HG02763 (cell line): Measurements from ENCODE around the gene KCTD20.
"Not testable (repeated sequence)": the region's sequence is repeated elsewhere in the genome, so short reads cannot be mapped to it uniquely, and the experiment has no call there.

Experiments used
- ATAC-seq: cut with Tn5 transposase; IDR thresholded peaks from one replicate; pipeline ENCODE4 v1.9.1; 2021; ENCODE audit warnings: mild to moderate bottlenecking, moderate library complexity; ENCODE audit not compliant: unreplicated experiment

KCTD20 gene

DNA sequence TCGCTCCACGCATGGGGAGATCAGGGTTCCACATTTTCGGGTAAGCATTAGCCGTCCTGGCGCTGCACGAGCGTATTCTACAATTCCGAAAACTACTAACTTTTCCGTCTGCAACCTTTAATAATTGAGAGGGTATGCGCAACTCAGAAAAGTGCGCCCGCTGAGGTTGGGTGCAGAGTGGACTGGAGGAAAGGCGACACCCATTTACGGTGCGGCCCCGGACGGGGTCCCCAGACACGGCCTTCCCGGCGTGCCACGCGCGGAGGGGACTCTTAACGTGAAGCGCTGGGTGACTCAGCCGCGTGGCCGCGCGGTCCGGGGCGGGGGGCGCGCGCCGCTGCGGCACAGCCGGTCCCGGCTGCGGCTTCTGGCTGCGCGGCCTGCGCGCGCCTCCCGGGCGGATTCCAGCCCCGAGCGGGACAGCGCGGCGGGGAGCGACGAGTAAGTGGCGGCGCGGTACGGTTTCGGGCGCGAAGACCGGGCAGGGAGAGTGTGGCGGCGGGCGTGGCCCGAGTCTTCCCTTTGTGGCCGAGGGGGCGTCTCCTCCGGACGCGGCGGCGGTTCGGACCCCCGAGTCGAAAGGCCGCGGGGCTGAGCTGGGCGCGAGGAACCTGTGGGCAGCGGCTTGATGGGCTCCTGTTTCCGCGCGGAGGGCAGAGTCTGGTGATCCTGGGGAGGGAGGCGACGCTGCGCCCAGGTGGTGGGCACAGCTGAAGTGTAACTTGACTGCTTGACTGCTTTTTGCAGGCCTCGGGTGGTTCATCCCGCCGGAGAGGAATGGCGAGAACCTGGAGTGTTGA is at the start of gene KCTD20, which contains the start of gene PXT1:
Gene KCTD20, plus strand, starts transcription at position 330 of the 800 bp plus-strand sequence. CDS start 27,098 bp downstream, outside the sequence.
Gene PXT1, minus strand, starts transcription at position 184 of the 800 bp plus-strand sequence. CDS start 16,772 bp downstream, outside the sequence.
- peak; percentile 78 for ATAC-seq

DNA sequence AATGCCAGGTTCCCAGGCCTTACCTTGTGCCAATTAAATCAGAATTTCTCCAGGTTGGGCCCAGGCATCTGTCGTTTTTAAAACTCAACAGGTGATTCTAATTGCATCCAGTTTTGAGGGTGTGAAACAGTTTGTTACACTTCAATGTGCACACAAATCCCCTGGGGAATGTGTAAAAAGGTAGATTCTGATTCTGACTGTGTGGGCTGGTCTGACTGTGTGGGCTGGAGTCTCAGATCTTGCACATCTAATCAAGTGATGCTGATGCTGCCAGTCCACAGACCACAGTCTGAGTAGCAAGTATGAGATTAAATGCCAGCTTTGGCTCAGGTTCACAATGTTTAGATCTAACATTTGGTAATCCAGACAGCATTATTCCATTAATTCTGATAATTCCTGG is 42.8 kb upstream of the KCTD20 start:
- ATAC-seq: no peak

DNA sequence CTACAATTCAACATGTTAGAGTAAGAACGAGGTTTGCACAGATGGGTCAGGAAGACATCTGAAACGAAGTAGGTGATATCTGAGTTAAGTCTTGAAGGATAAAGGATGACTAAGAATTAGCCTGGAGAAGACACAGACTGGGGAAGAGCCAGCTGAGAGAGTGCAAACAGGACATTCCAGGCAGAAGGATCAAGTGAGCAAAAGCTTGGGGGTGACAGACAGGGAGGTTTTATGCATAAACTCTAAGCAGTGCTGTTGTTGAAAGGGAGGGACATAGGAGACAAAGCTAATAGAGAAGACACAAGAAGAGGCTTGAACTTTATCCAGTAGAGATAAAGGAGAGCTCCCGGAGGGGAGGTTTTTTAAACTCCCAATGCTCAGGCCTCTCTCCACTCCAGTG is 40.3 kb upstream of the KCTD20 start:
- no peak for ATAC-seq

DNA sequence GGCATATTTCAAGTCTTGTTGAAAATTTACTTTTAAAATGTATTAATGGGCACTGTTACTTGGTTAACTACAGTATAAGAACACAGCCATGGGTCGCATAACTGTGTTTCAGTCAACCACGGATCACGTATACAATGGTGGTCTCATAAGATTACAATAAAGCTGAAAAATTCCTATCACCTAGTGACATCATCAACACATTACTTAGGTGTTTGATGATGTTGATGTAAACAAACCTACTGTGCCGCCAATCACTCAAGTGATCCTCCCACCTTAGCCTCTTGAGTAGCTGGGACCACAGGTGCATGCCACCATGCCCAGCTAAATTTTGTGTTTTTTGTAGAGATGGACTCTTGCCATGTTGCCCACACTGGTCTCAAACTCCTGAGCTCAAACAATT is 38.6 kb upstream of the KCTD20 start:
- no peak for ATAC-seq

DNA sequence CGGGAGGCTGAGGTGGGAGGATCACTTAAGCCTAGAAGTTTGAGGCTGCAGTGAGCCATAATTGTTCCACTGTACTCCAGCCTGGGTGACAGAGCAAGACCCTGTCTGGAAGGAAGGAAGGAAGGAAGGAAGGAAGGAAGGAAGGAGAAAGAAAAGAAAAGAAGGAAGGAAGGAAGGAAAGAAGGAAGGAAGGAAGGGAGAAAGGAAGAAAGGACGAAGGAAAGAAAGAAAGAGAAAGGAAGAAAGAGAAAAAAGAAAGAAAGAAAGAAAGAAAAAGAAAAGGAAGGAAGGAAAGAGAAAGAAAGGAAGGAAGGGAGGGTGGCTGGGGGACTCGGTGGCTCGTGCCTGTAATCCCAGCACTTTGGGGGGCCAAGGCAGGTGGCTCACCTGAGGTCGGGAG is 33.1 kb upstream of the KCTD20 start:
- ATAC-seq: not testable (repeated sequence)

DNA sequence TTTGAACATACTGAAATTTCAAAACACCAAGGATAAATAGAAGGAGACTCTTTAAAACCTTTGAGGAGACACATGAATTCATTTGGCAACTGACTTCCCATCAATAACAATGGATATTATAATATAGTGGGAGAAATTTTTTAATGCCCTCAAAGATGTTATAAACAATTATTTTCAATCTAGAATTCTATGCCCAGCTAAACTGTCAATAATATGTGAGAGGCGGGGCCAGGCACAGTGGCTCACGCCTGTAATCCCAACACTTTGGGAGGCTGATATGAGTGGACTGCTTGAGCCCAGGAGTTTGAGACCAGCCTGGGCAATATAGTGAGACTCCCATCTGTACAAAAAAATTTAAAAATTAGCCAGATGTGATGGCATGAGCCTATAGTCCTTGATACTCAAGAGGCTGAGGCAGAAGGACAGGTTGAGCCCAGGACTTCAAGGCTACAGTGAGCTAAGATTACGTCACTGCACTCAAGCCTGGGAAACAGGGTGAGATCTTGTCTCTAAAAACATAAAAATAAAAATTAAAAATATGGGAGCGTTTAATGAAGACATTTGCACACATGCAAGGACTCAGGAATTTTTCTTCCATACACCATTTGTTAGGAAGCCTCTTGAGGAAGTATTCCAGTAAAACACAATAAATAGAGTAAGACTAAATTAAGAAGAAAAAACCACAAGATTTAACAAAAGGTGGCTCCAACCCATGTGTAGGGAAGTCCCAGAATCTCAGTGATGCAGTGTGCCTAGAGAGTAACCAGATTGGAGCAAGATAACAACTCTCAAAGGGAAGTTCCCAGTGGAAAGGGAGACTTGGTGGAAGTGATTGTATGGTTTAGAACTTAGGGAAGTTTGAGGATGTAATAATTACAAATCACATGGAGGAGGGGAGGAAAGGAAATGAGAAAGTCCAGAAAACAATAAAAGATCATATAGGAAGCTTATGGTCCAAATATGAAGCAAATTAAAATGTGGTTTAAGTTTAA is 29.0 kb upstream of the KCTD20 start:
- no peak for ATAC-seq

DNA sequence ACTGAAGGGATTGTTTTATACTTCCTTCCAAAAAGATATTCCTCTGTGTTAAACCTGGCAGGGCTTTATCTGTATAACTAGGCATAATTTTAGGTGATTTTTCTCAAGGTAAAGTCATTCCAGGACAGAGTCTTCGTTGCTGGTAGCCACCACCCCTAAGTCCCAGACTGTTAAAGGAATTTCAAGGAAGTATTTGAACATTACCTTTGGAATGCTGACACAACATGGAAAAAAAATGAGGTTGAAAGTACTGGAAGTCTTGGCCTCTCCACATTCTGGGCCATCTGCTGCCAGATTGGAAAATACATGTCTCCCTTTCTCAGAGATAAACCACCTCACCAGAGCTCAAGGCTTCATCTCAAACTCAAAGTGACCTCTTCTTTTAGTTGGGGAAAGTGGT is 28.3 kb upstream of the KCTD20 start:
- no peak for ATAC-seq

DNA sequence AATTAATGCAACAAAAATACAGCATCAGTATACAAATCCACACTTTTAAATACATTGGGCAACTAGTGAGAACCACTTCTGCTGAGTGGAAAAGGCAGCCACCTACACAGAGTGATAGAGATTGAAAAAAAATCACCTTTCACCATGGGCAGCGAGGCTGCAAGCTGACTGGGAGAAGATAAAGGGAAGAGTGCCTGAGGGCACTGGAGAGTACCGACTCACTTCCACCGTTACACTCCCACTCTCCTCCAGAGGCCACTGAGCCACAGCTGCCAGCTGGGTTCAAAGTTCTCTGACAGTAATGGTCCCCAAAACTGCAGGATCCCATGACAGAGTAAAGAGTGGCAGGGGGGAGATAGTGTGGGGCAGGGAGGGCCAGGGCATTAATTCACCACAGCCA is 24.2 kb upstream of the KCTD20 start:
- ATAC-seq: no peak

DNA sequence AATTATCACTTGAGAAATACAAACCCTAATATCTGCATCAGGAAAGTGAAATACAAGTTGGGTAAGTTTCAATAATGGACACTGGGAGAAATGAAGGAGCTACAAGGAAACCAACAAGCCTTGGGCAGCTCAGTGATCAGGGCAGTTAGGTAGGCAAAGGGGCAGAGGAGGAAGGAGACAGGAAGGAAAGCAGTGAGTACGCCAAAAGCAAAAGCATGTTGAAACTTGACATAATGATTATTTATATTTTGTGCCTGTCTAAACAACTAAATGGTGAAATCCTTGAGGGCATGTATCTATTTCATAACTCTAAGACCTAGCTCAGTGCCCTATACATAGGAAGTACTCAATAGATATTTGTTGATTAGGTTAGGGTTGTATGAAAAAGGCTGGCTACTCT is 23.5 kb upstream of the KCTD20 start:
- ATAC-seq: no peak

DNA sequence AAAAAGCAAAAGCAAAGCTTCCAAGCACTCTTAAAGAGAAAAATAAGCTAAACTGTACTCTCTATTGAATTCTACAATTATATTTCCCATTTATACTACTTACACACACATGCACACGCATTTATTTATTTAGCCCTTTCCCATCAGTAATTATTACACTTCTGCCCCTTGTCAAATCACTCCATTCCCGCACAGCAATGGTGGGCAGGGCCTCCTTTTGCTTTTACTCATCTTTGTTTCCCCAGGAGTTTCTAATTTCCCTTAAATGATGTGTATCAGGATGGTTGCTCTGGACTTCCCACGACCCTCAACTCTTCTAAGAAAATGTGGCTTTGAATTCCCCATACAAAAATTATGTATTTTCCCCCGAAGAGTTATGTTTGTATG is 20.1 kb upstream of the KCTD20 start:
- ATAC-seq: no peak

DNA sequence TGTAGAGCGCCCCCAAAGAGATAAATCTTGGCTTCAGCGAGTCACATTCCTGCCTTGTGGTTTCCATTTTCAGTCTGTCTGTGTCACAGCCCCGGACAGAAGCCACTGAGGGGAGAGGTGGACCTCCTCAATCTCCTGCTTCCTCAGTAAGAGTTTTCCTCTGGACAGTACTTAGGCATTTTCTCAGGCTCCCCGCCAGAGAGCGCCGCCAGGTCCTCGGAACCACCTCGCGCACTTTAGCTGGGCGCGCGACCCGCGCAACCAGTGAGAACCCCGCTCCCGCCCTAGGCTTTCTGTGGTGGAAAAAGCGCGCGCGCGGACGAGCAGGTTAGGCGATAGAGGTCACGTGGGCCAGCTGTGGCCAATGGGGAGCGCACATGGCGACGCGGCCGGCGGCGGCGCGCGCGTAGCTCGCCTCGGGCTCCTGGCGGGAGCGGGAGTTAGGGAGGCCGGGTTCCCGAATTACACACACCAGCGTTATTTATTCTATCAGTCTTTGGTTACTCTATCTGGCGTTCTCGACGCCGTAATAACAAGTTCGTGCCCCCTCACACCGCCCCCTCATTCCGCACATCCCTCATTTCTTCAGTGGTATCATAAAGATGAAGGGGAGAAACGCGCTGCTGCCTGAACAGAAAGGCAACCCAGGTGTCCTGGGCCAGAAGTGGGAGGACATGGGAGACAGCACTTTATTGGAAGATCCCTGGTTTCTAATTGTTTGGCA is 19.5 kb upstream of the KCTD20 start:
- ATAC-seq: peak; percentile 92

DNA sequence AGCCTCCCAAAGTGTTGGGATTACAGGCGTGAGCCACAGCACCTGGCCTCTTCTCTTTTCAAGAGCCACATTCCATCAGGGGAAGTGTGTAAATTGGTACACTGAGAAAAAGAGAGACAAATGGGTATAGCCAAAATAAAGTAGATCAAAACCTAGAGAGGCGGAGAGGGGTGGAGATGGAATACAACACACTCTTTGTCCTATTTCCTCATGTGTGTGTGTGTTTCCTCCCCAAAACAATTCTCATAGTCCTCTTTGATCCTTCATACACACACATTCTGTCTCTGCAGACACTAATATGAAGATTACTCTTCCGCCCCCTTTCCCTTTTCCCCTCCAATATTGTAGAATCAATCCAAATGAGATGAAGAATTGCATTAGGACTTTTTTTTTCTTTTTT is 16.2 kb upstream of the KCTD20 start:
- no peak for ATAC-seq

DNA sequence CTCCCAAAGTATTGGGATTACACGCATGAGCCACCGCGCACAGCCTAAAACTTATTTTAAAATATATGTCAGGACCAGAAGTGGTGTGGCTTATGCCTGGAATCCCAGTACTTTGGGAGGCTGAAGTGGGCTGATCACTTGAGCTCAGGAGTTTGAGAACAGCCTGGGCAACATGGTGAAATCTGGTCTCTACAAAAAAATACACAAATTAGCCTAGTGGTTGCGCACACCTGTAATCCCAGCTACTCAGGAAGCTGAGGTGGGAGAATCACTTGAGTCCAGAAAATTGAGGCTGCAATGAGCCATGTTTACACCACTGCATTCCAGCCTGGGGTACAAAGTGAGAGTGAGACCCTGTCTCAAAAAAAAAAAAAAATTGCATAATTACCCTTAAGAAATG is 13.9 kb upstream of the KCTD20 start:
- ATAC-seq: no peak

DNA sequence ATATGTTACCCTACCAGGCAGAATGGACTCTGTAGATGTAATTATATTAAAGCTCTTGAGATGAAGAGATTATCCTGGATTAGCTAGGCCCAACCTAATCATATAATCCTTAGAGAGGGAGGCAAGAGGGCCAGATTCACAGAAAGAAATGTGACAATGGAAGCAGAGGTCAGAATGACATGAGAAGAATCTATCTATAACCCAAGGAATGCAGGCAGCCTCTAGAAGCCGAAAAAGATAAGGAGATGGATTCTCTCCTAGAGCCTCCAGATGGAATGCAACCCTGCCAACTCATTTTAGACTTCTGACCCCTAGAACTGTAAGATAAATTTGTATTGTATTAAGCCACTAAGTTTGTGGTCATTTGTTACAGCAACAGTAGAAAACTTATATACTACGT is 12.4 kb upstream of the KCTD20 start:
- no peak for ATAC-seq

DNA sequence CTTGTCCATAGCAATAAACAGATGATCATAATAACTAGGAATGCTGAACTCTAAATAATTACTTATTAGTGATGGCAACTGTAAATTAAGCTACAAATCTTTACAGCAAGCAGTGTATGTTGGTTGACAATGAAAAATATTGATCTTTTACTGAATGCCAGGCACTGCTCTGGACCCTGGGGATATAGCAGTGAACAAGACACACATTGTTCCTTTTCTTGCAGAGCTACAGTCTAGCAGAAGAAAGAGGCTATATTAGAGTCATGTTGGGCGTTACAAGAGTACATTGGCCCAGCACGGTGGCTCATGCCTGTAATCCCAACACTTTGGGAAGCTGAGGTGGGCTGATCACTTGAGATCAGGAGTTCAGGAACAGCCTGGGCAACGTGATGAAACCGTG is 11.6 kb upstream of the KCTD20 start:
- ATAC-seq: no peak

DNA sequence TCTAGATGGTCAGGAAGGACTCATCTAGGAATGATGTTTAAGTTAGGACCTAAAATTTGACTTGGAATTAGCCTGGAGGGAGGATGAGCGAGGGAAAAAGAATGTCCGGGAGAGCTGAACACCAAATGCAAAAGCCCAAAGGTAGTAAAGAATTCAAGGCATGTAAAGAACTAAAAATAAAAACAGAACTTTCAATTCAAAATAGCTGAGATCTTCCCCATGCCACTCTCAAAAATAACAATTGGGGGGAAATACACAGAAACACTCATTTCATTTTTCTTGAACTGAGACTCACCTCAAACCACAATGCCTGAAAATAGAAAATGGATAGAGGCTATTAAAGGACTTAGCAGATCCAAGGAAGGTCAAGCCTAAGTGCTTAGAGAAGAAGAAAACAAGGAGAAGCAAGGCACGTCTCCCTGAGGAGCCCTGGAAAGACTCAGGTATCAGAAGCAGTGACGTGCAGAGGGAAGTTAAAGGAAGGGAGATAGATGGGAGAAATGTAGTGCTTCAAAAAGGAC is 10.6 kb upstream of the KCTD20 start:
- no peak for ATAC-seq

DNA sequence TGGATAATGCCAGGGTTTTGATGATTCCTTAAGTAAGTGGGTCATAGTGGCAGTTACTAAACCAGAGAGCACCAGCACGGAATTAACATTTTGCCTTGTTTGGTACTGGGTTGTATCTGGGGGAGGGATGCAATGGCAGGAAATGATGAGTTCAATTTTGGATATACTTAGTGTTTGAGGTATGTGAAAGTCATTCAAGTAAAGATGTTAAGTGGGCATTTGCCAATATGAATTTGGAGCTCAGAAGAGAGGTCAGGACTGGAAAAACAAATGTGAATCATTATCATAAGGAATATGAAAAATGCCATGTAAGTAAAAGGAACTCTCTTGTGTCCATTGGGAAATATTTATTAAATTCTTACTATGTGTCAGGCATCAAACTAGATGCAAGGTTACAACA is 6.3 kb upstream of the KCTD20 start:
- no peak for ATAC-seq

DNA sequence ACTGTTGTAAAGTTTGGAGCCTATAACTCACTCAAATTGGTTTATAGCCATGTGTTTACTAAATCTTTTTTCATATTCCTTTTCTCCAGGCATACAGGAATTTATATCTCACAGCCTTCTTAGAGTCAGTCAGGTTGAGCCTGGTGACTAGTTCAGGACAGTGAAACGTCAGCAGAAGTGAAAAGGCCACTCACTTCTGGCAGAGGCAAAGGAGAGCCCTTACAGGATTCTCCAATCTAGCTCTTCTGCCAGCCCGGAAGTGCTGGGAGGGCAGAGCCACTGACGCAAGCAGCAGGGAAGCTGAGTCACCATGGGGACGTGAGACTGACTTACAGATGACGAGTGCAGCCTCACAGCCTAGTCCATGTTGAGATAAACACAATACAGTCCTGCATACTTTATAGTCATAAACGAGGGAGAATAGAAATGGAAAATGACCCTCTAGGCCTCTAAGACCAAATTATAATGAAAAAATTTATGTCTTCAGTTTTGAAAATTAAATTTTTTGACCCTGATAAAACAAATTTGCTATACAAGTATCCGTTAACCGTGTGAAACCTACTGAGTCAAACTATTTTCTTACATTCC is 1.4 kb upstream of the KCTD20 start:
- peak; percentile 65 for ATAC-seq

DNA sequence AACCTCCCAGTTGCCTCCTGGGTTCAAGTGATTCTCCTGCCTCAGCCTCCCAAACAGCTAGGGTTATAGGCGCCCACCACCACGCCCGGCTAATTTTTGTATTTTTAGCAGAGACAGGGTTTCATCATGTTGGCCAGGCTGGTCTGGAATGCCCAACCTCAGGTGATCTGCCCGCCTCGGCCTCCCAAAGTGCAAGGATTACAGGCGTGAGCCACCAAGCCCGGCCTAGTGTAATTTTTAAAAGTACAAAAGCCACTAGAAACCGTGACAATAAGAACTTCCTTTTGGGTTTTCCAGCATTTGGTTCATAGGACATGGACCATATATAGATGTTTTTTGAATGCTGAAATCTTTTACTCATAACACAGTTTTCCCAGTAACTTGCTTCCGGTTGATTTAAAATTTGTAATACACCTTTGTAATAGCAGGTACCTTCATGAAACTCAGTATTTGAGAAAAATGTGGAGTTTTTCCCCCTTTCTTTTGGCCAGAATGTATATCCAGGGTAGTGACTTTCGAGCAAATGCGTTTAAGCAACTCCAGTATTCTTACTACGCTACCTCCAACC is 613 bp upstream of the KCTD20 start:
- ATAC-seq: no peak
